K562 (cell line): Measurements from ENCODE around the gene R3HDM2. TPM values are rescaled to one million over a fixed set of nuclear protein-coding genes. Genes with fewer than 3 reads are reported as not detected.

ENCODE experiments used
- CBFA2T3 ChIP-seq: fragments of 450-650 bp; IDR thresholded peaks from 2 replicates; pipeline ENCODE4 v1.6.1; 2017
- HDAC2 ChIP-seq: fragments of 450-650 bp; IDR thresholded peaks from 2 replicates; pipeline ENCODE4 v1.6.1; 2016; ENCODE audit warnings: mild to moderate bottlenecking
- L3MBTL2 ChIP-seq: fragments of 450-650 bp; IDR thresholded peaks from 2 replicates; pipeline ENCODE4 v1.6.1; 2016; ENCODE audit warnings: mild to moderate bottlenecking, moderate library complexity
- MTA3 ChIP-seq: fragments of 450-650 bp; formaldehyde crosslinking; IDR thresholded peaks from 2 replicates; pipeline ENCODE4 v1.6.1; 2017; ENCODE audit warnings: mild to moderate bottlenecking, borderline replicate concordance
- NBN ChIP-seq: fragments of 450-650 bp; IDR thresholded peaks from 2 replicates; pipeline ENCODE4 v1.6.1; 2016; ENCODE audit warnings: low read depth, mild to moderate bottlenecking
- NEUROD1 ChIP-seq: fragments of 150-350 bp; IDR thresholded peaks from 2 replicates; pipeline ENCODE4 v1.6.1; 2014; ENCODE audit warnings: borderline replicate concordance, low read length, low read depth; ENCODE audit not compliant: partially characterized antibody
- TEAD4 ChIP-seq, 2 experiments: sonication (generic) in 1 of 2; formaldehyde crosslinking in 1 of 2; IDR thresholded peaks; 2 replicates each; pipeline versions ENCODE4 v1.6.1 to v1.8.0; 2012 to 2022; ENCODE audit warnings: borderline replicate concordance in 1 of 2, inconsistent platforms in 1 of 2, low read length in 1 of 2, mild to moderate bottlenecking in 1 of 2, missing genetic modification reagents in 1 of 2
- XRCC3 ChIP-seq: fragments of 450-650 bp; IDR thresholded peaks from 2 replicates; pipeline ENCODE4 v1.6.1; 2017; ENCODE audit warnings: mild to moderate bottlenecking, moderate library complexity
- XRCC4 ChIP-seq: IDR thresholded peaks from one replicate; pipeline ENCODE4 v1.6.1; 2011; ENCODE audit not compliant: insufficient read depth, insufficient read length; ENCODE audit errors: extremely low read depth
- ZKSCAN8 ChIP-seq: fragments of 200-800 bp; sonication (Bioruptor generic); IDR thresholded peaks from 2 replicates; pipeline ENCODE4 v1.6.1; 2016; ENCODE audit warnings: missing genetic modification characterization, missing compliant biosample characterization
- ZNF561 ChIP-seq: fragments of 450-650 bp; formaldehyde crosslinking; conservative IDR thresholded peaks from 2 replicates; pipeline ENCODE4 v1.4.0; 2020; ENCODE audit warnings: mild to moderate bottlenecking, moderate library complexity
- polyA plus RNA-seq, 8 experiments: library from polyadenylated mRNA; depleted of rRNA in 4 of 8; stranded (reverse) in 5 of 8; unstranded in 3 of 8; fragments of >200 nt; fragmentation: Nextera tagmentation in 2 of 8; fragmentation: Illumina TruSeq in 1 of 8; extraction: Ambion mirVana in 2 of 8; extraction: Trizol in 1 of 8; gene quantifications; 2 replicates each; pipeline versions ENCODE4 v1.2.1 to v1.2.3, GENCODE V29; 2011 to 2014; ENCODE audit warnings: inconsistent platforms in 1 of 8, missing spikeins in 1 of 8
- total RNA-seq, 7 experiments: library from RNA; depleted of rRNA in 6 of 7; stranded (reverse); fragments of >200 nt in 6 of 7; fragmentation: Illumina TruSeq in 2 of 7; extraction: Trizol in 2 of 7; gene quantifications; 2 replicates each; pipeline versions ENCODE4 v1.2.1 to v1.2.3, GENCODE V29; 2011 to 2021; ENCODE audit warnings: low replicate concordance in 1 of 7
- TF ChIP-seq, protein P1 (sequence below): sonication (generic); formaldehyde crosslinking; IDR thresholded peaks from 2 replicates; pipeline ENCODE4 v1.8.0; 2023; ENCODE audit warnings: mild to moderate bottlenecking, missing genetic modification reagents
- TF ChIP-seq, protein P2 (sequence below): sonication (generic); formaldehyde crosslinking; IDR thresholded peaks from 2 replicates; pipeline ENCODE4 v1.8.0; 2022; ENCODE audit warnings: mild to moderate bottlenecking, missing genetic modification reagents
- TF ChIP-seq, protein P3 (sequence below): fragments of 450-650 bp; formaldehyde crosslinking; IDR thresholded peaks from 2 replicates; pipeline ENCODE4 v1.4.0; 2020; ENCODE audit warnings: mild to moderate bottlenecking, moderate library complexity
- TF ChIP-seq, protein P4 (sequence below), 3 experiments: IDR thresholded peaks in 2 of 3; conservative IDR thresholded peaks in 1 of 3; 2 replicates each; pipeline ENCODE4 v1.5.1; 2011 to 2012; ENCODE audit warnings: low read length in 3 of 3, mild to moderate bottlenecking in 3 of 3, control low read depth in 2 of 3, improper control_type of control experiment in 1 of 3, inconsistent platforms in 1 of 3, low read depth in 1 of 3, mixed read lengths in 1 of 3, moderate library complexity in 1 of 3; ENCODE audit not compliant: insufficient read depth in 2 of 3

R3HDM2 gene
- total and polyA plus RNA-seq, 9 of the 15 experiments (the other 6 are each of a cell fraction or from before 2014, with no cell fraction given), result 3.3 to 18.8 (median 9.0) TPM

DNA sequence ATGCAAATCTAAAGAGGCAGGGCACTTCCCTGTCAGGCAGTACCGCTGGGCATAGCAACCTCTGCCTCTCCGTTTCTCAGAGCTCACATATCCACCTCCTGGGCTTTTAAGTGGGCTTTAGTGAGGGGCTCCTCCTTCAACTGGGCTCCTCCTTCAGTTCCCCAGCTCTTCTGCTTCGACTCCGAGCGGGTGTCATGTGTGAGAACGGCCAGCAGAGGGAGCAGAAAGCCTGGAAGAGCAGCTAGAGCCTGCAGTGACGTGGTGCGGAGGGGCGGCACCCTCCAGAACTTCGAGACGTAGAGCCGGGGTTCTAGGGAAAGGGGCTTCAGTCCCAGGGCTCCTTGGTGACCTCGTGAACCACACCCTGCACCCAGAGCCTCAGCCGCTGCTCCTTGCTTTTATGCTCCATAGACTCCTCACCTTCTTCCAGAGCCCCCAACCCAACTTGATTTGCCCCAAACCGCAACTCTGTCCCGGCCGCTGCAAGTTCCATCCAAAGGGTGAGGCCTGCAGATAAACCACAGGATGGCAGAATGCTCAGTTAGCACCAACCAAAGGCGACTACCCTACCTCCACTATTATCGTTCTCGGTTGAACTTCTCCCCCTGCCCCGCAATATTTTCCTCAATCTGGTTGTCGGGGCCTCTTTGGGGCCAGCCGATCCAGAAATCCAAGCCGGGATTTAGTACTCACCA lies 28.4 kb upstream of the R3HDM2 start (continued):
- TF ChIP-seq, protein P1, sequence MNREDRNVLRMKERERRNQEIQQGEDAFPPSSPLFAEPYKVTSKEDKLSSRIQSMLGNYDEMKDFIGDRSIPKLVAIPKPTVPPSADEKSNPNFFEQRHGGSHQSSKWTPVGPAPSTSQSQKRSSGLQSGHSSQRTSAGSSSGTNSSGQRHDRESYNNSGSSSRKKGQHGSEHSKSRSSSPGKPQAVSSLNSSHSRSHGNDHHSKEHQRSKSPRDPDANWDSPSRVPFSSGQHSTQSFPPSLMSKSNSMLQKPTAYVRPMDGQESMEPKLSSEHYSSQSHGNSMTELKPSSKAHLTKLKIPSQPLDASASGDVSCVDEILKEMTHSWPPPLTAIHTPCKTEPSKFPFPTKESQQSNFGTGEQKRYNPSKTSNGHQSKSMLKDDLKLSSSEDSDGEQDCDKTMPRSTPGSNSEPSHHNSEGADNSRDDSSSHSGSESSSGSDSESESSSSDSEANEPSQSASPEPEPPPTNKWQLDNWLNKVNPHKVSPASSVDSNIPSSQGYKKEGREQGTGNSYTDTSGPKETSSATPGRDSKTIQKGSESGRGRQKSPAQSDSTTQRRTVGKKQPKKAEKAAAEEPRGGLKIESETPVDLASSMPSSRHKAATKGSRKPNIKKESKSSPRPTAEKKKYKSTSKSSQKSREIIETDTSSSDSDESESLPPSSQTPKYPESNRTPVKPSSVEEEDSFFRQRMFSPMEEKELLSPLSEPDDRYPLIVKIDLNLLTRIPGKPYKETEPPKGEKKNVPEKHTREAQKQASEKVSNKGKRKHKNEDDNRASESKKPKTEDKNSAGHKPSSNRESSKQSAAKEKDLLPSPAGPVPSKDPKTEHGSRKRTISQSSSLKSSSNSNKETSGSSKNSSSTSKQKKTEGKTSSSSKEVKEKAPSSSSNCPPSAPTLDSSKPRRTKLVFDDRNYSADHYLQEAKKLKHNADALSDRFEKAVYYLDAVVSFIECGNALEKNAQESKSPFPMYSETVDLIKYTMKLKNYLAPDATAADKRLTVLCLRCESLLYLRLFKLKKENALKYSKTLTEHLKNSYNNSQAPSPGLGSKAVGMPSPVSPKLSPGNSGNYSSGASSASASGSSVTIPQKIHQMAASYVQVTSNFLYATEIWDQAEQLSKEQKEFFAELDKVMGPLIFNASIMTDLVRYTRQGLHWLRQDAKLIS (CRISPR knock-in tag), result peak; percentile 45; the same call in 1 of the 2 replicates
- TF ChIP-seq XRCC4 (no peak), ZKSCAN8 (CRISPR knock-in tag) (no peak), XRCC3 (no peak), ZNF561 (CRISPR knock-in tag) (no peak), NEUROD1 (peak; percentile 96), HDAC2 (peak; percentile 60; the same call in 1 of the 2 replicates), L3MBTL2 (peak; percentile 37), MTA3 (peak; percentile 91; the same call in 1 of the 2 replicates), NBN (peak; percentile 46; the same call in 1 of the 2 replicates), TEAD4 (IDR thresholded peaks at IDR 0.05; ENCODE audit: low read length) (no peak), TEAD4 (CRISPR knock-in tag; IDR thresholded peaks at IDR 0.05; ENCODE audit: borderline replicate concordance) (no peak), CBFA2T3 (no peak)
- TF ChIP-seq, protein P2, sequence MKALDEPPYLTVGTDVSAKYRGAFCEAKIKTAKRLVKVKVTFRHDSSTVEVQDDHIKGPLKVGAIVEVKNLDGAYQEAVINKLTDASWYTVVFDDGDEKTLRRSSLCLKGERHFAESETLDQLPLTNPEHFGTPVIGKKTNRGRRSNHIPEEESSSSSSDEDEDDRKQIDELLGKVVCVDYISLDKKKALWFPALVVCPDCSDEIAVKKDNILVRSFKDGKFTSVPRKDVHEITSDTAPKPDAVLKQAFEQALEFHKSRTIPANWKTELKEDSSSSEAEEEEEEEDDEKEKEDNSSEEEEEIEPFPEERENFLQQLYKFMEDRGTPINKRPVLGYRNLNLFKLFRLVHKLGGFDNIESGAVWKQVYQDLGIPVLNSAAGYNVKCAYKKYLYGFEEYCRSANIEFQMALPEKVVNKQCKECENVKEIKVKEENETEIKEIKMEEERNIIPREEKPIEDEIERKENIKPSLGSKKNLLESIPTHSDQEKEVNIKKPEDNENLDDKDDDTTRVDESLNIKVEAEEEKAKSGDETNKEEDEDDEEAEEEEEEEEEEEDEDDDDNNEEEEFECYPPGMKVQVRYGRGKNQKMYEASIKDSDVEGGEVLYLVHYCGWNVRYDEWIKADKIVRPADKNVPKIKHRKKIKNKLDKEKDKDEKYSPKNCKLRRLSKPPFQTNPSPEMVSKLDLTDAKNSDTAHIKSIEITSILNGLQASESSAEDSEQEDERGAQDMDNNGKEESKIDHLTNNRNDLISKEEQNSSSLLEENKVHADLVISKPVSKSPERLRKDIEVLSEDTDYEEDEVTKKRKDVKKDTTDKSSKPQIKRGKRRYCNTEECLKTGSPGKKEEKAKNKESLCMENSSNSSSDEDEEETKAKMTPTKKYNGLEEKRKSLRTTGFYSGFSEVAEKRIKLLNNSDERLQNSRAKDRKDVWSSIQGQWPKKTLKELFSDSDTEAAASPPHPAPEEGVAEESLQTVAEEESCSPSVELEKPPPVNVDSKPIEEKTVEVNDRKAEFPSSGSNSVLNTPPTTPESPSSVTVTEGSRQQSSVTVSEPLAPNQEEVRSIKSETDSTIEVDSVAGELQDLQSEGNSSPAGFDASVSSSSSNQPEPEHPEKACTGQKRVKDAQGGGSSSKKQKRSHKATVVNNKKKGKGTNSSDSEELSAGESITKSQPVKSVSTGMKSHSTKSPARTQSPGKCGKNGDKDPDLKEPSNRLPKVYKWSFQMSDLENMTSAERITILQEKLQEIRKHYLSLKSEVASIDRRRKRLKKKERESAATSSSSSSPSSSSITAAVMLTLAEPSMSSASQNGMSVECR (CRISPR knock-in tag), result peak; percentile 69; the same call in 1 of the 2 replicates
- TF ChIP-seq, protein P3, sequence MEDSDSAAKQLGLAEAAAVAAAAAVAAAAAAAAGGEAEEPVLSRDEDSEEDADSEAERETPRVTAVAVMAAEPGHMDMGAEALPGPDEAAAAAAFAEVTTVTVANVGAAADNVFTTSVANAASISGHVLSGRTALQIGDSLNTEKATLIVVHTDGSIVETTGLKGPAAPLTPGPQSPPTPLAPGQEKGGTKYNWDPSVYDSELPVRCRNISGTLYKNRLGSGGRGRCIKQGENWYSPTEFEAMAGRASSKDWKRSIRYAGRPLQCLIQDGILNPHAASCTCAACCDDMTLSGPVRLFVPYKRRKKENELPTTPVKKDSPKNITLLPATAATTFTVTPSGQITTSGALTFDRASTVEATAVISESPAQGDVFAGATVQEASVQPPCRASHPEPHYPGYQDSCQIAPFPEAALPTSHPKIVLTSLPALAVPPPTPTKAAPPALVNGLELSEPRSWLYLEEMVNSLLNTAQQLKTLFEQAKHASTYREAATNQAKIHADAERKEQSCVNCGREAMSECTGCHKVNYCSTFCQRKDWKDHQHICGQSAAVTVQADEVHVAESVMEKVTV (CRISPR knock-in tag), result peak; percentile 47; the same call in 1 of the 2 replicates
- TF ChIP-seq, protein P4, sequence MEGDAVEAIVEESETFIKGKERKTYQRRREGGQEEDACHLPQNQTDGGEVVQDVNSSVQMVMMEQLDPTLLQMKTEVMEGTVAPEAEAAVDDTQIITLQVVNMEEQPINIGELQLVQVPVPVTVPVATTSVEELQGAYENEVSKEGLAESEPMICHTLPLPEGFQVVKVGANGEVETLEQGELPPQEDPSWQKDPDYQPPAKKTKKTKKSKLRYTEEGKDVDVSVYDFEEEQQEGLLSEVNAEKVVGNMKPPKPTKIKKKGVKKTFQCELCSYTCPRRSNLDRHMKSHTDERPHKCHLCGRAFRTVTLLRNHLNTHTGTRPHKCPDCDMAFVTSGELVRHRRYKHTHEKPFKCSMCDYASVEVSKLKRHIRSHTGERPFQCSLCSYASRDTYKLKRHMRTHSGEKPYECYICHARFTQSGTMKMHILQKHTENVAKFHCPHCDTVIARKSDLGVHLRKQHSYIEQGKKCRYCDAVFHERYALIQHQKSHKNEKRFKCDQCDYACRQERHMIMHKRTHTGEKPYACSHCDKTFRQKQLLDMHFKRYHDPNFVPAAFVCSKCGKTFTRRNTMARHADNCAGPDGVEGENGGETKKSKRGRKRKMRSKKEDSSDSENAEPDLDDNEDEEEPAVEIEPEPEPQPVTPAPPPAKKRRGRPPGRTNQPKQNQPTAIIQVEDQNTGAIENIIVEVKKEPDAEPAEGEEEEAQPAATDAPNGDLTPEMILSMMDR (IDR thresholded peaks at IDR 0.05 in 2 of 3, conservative IDR thresholded peaks at IDR 0.05 in 1 of 3; ENCODE audit: insufficient read depth in 2 of 3, low read depth in 1 of 3, low read length in 3 of 3), result peak; percentile 91 to 97 (median 94)
